SJSA1 (cell line): Measurements from ENCODE around the gene ZNF710. TPM values are rescaled to one million over a fixed set of nuclear protein-coding genes. Genes with fewer than 3 reads are reported as not detected.
"Not testable (repeated sequence)": the region's sequence is repeated elsewhere in the genome, so short reads cannot be mapped to it uniquely, and the experiment has no call there.

ENCODE experiments used
- DNase-seq, 2 experiments: peaks; one replicate each; pipeline ENCODE4 v3.0.0-alpha.2; 2015 to 2020; ENCODE audit warnings: low spot score in 2 of 2, low read depth in 1 of 2
- H3K27ac ChIP-seq: fragments of 250-450 bp; sonication (Bioruptor Pico); 2 replicates; pipeline ENCODE4 v1.5.1; 2020; ENCODE audit warnings: mild to moderate bottlenecking, moderate library complexity
- H3K27me3 ChIP-seq: fragments of 250-450 bp; sonication (Bioruptor Pico); replicated peaks from 2 replicates; pipeline ENCODE4 v1.5.1; 2020; ENCODE audit warnings: mild to moderate bottlenecking, moderate library complexity
- H3K36me3 ChIP-seq: fragments of 250-450 bp; sonication (Bioruptor Pico); 2 replicates; pipeline ENCODE4 v1.5.1; 2020; ENCODE audit warnings: mild to moderate bottlenecking
- H3K4me1 ChIP-seq: fragments of 250-450 bp; sonication (Bioruptor Pico); replicated peaks from 2 replicates; pipeline ENCODE4 v1.6.1; 2021; ENCODE audit warnings: mild to moderate bottlenecking
- H3K4me3 ChIP-seq: fragments of 250-450 bp; sonication (Bioruptor Pico); 2 replicates; pipeline ENCODE4 v1.5.1; 2020; ENCODE audit warnings: mild to moderate bottlenecking
- H3K9me3 ChIP-seq: fragments of 250-450 bp; sonication (Bioruptor Pico); replicated peaks from 2 replicates; pipeline ENCODE4 v1.5.1; 2020; ENCODE audit warnings: mild to moderate bottlenecking
- total RNA-seq: library from RNA; depleted of rRNA; stranded (reverse); fragments of >200 nt; shearing (Covaris generic); gene quantifications from 2 replicates; pipeline ENCODE4 v1.2.3, GENCODE V29; 2014; rRNA removed

The ZNF710 gene, protein sequence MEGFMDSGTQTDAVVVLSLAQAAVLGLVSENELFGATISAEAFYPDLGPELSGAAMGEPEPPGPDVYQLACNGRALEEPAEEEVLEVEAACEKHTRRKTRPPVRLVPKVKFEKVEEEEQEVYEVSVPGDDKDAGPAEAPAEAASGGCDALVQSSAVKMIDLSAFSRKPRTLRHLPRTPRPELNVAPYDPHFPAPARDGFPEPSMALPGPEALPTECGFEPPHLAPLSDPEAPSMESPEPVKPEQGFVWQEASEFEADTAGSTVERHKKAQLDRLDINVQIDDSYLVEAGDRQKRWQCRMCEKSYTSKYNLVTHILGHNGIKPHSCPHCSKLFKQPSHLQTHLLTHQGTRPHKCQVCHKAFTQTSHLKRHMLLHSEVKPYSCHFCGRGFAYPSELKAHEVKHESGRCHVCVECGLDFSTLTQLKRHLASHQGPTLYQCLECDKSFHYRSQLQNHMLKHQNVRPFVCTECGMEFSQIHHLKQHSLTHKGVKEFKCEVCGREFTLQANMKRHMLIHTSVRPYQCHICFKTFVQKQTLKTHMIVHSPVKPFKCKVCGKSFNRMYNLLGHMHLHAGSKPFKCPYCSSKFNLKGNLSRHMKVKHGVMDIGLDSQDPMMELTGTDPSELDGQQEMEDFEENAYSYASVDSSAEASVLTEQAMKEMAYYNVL
- total RNA-seq: 2.4 and 7.3 TPM in 2 replicates

DNA sequence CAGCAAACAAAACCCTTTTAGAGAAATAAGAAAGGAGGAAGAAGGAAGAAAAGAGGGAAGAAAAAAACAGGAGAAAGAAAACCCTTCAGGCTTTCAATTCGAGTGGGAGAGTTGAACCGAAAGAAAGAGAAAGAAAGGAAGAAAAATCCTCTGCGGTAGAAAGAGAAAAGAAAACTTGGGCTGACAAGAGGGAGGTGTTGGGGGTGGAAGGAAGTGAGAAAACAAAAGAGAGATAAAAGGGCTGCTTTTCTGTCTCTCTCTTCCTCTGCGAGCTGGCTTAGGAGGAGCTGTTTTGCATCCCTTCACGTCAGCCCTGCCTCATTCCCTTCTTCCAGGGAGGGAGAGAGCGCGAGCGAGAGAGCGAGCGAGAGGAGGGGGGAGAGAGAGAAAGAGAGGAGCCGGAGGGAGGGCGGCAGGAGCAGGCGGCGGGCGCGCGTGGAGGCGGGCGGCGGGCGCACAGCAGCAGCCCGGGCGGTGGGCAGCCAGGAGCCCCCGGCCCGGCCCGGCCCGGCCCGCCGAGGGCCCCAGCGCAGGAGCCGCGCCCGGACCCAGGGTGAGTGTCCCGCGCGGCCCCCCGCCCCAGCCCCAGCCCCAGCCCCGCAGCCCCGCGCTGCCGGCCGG lies at the start of gene ZNF710:
TSS of gene ZNF710 (plus strand) at position 263 of the 621 bp plus-strand sequence. CDS start 65,814 bp downstream, outside the sequence.
- H3K4me1 ChIP-seq: peaks cover 34% of the 10 kb centered on the region
- peak; percentile 61 to 69 for DNase-seq
- H3K27me3 ChIP-seq: no peaks in the 10 kb centered on the region
- no peaks in the 10 kb centered on the region for H3K9me3 ChIP-seq
- H3K36me3 ChIP-seq: 0 out of 2 replicates have a peak, but pooled peaks cover 3% of the 10 kb centered on the region
- H3K27ac ChIP-seq: peak within 1 kb of the TSS; percentile 73
- H3K4me3 ChIP-seq: peak within 1 kb of the TSS; percentile 92

DNA sequence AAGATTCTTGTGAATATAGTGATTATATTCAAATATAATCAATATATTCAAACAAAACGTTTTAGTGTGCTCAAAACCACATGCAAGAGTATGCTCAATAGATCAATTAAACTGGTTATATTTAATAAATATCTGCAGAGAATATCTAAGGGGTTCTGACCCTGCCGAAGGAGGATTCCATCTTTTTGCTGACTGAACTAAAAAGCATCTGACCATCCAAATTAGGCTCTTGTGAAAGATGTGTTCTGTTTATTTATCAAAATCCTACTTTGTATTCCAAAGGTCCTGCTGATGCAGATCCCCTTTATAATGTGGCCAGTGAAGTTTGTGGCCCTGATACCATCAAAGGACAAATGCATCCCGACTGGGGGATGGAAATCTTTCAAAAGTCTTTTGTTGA lies 46.6 kb upstream of the ZNF710 start:
- no peaks in the 10 kb centered on the region for H3K36me3 ChIP-seq
- no peak overlapping the region for H3K4me3 ChIP-seq
- no peaks in the 10 kb centered on the region for H3K4me1 ChIP-seq
- H3K9me3 ChIP-seq: no peaks in the 10 kb centered on the region
- H3K27ac ChIP-seq: no peak overlapping the region
- peaks cover 10% of the 10 kb centered on the region; the same call in 1 of the 2 replicates for H3K27me3 ChIP-seq
- no peak for DNase-seq

- H3K27ac ChIP-seq, H3K4me3 ChIP-seq, DNase-seq, H3K27me3 ChIP-seq, H3K36me3 ChIP-seq, H3K4me1 ChIP-seq, H3K9me3 ChIP-seq: not testable (repeated sequence)
Measured at GRCh38 chr15:89955449-89955998, 45.6 kb upstream of the ZNF710 start.

DNA sequence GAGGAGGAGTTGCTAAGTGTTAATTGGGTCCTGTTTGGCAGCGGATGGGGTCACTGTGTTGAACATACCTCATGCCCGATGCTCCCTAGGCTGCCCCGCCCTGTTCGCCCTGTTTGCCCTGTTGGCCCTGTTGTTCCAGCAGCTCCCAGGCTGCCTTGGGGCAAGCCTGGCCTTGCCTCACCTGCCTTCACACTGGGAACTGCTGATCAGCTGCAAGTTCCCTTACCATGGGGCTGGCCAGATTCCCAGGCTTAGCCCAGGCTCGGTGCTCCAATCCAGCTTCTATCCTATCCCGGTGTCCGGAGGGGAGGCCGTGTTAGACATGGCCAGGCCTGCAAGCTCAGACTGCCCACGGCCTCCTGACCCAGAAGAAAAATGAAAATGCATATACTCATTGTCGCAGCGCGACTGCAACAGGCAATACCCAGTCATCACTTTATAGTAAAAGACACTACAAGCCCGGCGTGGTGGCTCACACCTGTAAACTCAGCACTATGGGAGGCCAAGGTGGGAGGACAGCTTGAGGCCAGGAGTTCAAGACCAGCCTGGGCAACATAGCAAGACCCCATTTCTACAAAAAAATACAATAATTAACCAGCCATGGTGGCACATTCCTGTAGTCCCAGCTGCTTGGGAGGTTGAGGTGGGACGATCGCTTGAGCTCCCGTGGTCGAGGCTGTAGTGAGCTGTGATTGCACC lies 42.9 kb upstream of the ZNF710 start:
- no peak for DNase-seq
- H3K36me3 ChIP-seq: no peaks in the 10 kb centered on the region
- H3K27me3 ChIP-seq: peaks cover 8% of the 10 kb centered on the region; the same call in 1 of the 2 replicates
- H3K27ac ChIP-seq: no peak overlapping the region
- H3K4me1 ChIP-seq: no peaks in the 10 kb centered on the region
- no peaks in the 10 kb centered on the region for H3K9me3 ChIP-seq
- no peak overlapping the region for H3K4me3 ChIP-seq

GRCh38 chr15:89963301-89964231 lies 37.6 kb upstream of the ZNF710 start:
- H3K4me3 ChIP-seq: no peak overlapping the region
- no peaks in the 10 kb centered on the region for H3K4me1 ChIP-seq
- no peak overlapping the region for H3K27ac ChIP-seq
- no peaks in the 10 kb centered on the region for H3K36me3 ChIP-seq
- H3K9me3 ChIP-seq: no peaks in the 10 kb centered on the region
- no peak for DNase-seq
- H3K27me3 ChIP-seq: no peaks in the 10 kb centered on the region

DNA sequence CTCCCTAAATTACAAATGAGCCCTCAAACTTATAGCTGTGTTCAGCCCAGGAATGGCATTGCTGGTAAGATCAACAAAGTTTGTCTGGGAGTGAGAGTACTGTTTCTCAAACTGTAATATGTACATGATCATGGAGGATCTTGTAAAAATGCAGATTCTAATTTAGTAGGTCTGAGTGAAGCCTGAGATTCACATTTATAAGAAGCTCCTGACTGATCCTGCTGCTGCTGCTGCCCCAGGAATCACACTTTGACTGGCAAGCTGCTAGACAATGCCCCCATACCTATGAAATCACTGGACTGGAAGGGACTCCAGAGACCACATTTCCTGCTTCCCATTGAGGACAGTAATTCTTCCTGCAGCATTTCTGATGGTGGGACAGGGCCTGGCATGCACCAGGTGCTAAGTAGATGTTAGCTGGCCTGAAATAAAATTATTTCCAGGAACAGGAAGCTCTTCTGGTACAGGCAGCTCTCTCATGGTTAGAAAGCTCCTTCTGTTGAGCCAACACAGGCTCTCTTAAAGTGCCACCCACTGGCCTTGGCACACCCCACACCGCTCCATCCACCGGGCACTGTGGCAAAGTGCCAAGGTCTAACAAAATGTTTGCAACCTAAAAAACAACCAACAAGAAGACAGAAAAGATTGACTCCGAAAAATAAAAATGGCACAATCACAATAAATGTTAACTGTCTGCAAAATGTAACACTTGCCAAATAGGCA lies 36.7 kb upstream of the ZNF710 start:
- H3K27me3 ChIP-seq: no peaks in the 10 kb centered on the region
- H3K4me1 ChIP-seq: no peaks in the 10 kb centered on the region
- H3K27ac ChIP-seq: no peak overlapping the region
- H3K36me3 ChIP-seq: no peaks in the 10 kb centered on the region
- no peaks in the 10 kb centered on the region for H3K9me3 ChIP-seq
- H3K4me3 ChIP-seq: no peak overlapping the region
- no peak for DNase-seq

DNA sequence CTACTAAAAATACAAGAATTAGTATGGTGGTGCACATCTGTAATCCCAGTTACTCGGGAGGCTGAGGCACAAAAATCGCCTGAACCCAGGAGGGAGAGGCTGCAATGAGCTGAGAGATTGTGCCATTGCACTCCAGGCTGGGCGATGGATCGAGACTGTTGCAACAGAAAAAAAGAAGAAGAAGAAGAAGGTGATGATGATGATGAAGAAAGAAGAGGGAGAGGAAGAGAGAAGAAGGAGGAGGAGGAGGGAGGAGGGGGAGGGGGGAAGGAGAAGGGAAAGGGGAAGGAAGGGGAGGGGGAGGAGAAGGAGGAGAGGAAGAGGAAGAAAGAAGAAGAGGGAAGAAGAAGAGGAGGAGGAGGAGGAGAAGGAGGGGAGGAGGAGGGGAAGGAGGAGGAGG lies 33.2 kb upstream of the ZNF710 start:
- Histone ChIP-seq H3K4me1 (no peaks in the 10 kb centered on the region), H3K9me3 (no peaks in the 10 kb centered on the region), H3K27ac (no peak overlapping the region), H3K27me3 (no peaks in the 10 kb centered on the region), H3K4me3 (no peak overlapping the region), H3K36me3 (no peaks in the 10 kb centered on the region)
- no peak for DNase-seq

- Histone ChIP-seq H3K9me3 (no peaks in the 10 kb centered on the region), H3K4me3 (no peak overlapping the region), H3K36me3 (no peaks in the 10 kb centered on the region), H3K4me1 (no peaks in the 10 kb centered on the region), H3K27ac (no peak overlapping the region), H3K27me3 (0 out of 2 replicates have a peak, but pooled peaks cover 4% of the 10 kb centered on the region)
- DNase-seq: peak; percentile 18 to 63
Measured at GRCh38 chr15:89971592-89971997, 29.5 kb upstream of the ZNF710 start.

DNA sequence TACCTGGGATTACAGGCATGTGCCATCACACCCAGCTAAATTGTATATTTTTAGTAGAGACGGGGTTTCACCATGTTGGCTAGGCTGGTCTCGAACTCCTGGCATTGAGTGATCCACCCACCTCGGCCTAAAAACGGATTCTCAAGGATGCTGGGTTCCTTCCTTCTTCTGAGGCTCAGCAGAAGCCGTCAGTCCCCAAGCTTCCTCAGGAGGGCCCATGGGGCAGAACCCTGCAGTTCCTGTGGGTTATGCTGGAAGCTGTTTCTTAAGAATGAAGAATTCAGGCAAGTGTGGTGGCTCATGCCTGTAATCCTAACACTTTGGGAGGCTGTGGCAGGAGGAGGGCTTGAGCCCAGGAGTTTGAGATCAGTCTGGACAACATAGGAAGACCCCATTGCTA lies 29.0 kb upstream of the ZNF710 start:
- H3K36me3 ChIP-seq: no peaks in the 10 kb centered on the region
- no peak overlapping the region for H3K27ac ChIP-seq
- no peak overlapping the region for H3K4me3 ChIP-seq
- no peaks in the 10 kb centered on the region for H3K4me1 ChIP-seq
- no peak for DNase-seq
- 0 out of 2 replicates have a peak, but pooled peaks cover 4% of the 10 kb centered on the region for H3K27me3 ChIP-seq
- H3K9me3 ChIP-seq: no peaks in the 10 kb centered on the region

GRCh38 chr15:89975482-89976245 lies 25.5 kb upstream of the ZNF710 start:
- H3K36me3 ChIP-seq: no peaks in the 10 kb centered on the region
- no peaks in the 10 kb centered on the region for H3K9me3 ChIP-seq
- H3K27me3 ChIP-seq: 0 out of 2 replicates have a peak, but pooled peaks cover 4% of the 10 kb centered on the region

GRCh38 chr15:89976246-89976600 lies 24.9 kb upstream of the ZNF710 start:
- Histone ChIP-seq H3K27me3 (0 out of 2 replicates have a peak, but pooled peaks cover 4% of the 10 kb centered on the region), H3K36me3 (no peaks in the 10 kb centered on the region), H3K4me3 (no peak overlapping the region), H3K27ac (no peak overlapping the region), H3K9me3 (no peaks in the 10 kb centered on the region), H3K4me1 (no peaks in the 10 kb centered on the region)
- DNase-seq: no peak

More at GRCh38 chr15:89975482-89976245, 25.5 kb upstream of the ZNF710 start:
- no peak for DNase-seq
- Histone ChIP-seq H3K4me1 (no peaks in the 10 kb centered on the region), H3K4me3 (no peak overlapping the region), H3K27ac (no peak overlapping the region)
